ENCODE results near the gene MECP2. TPM values are rescaled to one million over a fixed set of nuclear protein-coding genes. Genes with fewer than 3 reads are reported as not detected.
A peak's percentile ranks its signal among the peaks of the same experiment; 100 is the strongest.

Gene MECP2
- total RNA-seq, 1 donor from 2014 or later = 26.7 TPM

DNA sequence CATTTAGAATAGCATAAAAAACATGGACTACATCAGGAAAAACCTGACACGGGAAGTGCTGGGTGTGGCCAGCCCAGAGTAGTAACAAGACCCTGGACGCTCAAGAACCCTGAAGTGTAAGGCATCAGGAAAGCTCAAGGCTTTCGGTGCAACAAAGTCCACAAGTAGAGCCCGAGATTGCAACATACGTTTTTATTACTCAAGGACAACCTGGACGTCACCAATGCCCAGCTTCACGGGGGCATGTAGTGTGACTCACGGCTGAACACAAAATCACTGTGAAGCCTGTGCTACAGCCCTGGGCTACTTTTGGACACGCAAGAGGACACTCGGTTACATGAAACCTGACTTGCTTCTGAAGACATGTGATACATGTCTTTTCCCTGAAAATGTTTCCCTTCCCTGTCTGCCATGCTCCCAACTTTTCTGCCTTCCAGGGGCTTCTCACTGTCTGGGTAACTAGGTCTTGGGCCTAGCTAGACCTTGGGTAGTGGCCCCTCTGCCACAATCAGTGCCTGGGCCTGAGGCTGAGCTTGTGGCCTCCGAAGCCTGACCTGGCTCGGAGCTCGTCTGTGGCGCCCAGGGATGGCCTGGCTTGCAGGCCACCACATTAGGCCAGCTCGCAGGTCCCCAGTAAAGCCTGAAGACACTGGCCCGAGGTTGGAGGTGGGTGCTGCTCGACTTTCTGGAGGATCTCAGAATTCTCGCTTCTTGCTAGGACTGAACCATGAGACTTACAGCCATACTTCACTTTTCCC is 87.0 kb downstream of the MECP2 start:
- Mint-ChIP-seq H3K36me3 (peaks cover 5% of the 10 kb centered on the region), H3K4me3 (no peak overlapping the region), H3K27me3 (ENCODE audit: insufficient read depth, low read depth) (peaks cover 6% of the 10 kb centered on the region), H3K27ac (peak overlapping the region; percentile 42), H3K9me3 (peaks cover 17% of the 10 kb centered on the region), H3K4me1 (peaks cover 4% of the 10 kb centered on the region)
- H2AFZ ChIP-seq (replicated peaks) = no peak overlapping the region
- no peaks in the 10 kb centered on the region for H3K36me3 ChIP-seq
- no peaks in the 10 kb centered on the region for H3K9me3 ChIP-seq (ENCODE audit: low read depth)
- H3K4me3 ChIP-seq = no peak overlapping the region
- no peaks in the 10 kb centered on the region for H4K20me1 ChIP-seq (ENCODE audit: low read depth)
- no peak overlapping the region for H3K27ac ChIP-seq
- H3K4me1 ChIP-seq = no peaks in the 10 kb centered on the region
- H3F3A ChIP-seq (ENCODE audit: low read depth) = no peaks in the 10 kb centered on the region
- no peak overlapping the region for H3K4me2 ChIP-seq
- no peak overlapping the region for H3K9ac ChIP-seq
- H3K79me2 ChIP-seq (ENCODE audit: low read depth) = no peaks in the 10 kb centered on the region
- TF ChIP-seq EZH2 (IDR thresholded peaks at IDR 0.05) = no peak
- TF ChIP-seq EZH2phosphoT487 (IDR thresholded peaks at IDR 0.05) = no peak
- TF ChIP-seq, protein P1, sequence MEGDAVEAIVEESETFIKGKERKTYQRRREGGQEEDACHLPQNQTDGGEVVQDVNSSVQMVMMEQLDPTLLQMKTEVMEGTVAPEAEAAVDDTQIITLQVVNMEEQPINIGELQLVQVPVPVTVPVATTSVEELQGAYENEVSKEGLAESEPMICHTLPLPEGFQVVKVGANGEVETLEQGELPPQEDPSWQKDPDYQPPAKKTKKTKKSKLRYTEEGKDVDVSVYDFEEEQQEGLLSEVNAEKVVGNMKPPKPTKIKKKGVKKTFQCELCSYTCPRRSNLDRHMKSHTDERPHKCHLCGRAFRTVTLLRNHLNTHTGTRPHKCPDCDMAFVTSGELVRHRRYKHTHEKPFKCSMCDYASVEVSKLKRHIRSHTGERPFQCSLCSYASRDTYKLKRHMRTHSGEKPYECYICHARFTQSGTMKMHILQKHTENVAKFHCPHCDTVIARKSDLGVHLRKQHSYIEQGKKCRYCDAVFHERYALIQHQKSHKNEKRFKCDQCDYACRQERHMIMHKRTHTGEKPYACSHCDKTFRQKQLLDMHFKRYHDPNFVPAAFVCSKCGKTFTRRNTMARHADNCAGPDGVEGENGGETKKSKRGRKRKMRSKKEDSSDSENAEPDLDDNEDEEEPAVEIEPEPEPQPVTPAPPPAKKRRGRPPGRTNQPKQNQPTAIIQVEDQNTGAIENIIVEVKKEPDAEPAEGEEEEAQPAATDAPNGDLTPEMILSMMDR (IDR thresholded peaks at IDR 0.05) = no peak
- no peaks in the 10 kb centered on the region for H3K27me3 ChIP-seq
- no peak for DNase-seq (ENCODE audit: low spot score)

DNA sequence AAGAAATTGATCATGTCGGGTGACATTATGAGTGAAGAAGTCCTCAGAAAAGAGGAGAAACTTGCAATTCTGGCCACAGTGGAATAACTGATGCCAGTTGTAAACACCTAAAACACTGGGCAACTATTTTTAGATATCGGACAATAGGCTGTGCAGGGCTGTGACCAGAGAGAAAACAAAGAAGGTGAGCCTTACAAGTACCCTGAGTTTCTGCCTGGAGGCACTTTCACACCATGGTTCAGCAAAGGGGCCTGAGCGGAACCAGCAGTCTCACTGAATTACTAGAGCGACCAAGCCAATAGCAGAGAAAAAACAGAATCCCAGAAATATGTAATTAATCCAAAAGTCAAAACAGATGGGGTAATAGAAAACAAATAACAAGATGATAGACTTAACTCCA is 89.0 kb downstream of the MECP2 start:
- TF ChIP-seq EZH2 (IDR thresholded peaks at IDR 0.05) (no peak), EZH2phosphoT487 (IDR thresholded peaks at IDR 0.05) (no peak)
- TF ChIP-seq, protein P1 (IDR thresholded peaks at IDR 0.05) = no peak
- H3K9me3 Mint-ChIP-seq = peaks cover 17% of the 10 kb centered on the region
- no peak overlapping the region for H3K27ac Mint-ChIP-seq
- no peaks in the 10 kb centered on the region for H3K36me3 ChIP-seq
- H3K4me1 ChIP-seq = no peaks in the 10 kb centered on the region
- H3K9ac ChIP-seq = no peak overlapping the region
- H3K36me3 Mint-ChIP-seq = peaks cover 5% of the 10 kb centered on the region
- no peak overlapping the region for H3K27ac ChIP-seq
- no peaks in the 10 kb centered on the region for H3K9me3 ChIP-seq (ENCODE audit: low read depth)
- no peak for DNase-seq (ENCODE audit: low spot score)
- H3F3A ChIP-seq (ENCODE audit: low read depth) = no peaks in the 10 kb centered on the region
- H3K4me3 Mint-ChIP-seq = no peak overlapping the region
- H3K27me3 ChIP-seq = no peaks in the 10 kb centered on the region
- no peaks in the 10 kb centered on the region for H4K20me1 ChIP-seq (ENCODE audit: low read depth)
- H3K4me2 ChIP-seq = no peak overlapping the region
- no peak overlapping the region for H2AFZ ChIP-seq (replicated peaks)
- no peaks in the 10 kb centered on the region for H3K79me2 ChIP-seq (ENCODE audit: low read depth)
- H3K4me1 Mint-ChIP-seq = peaks cover 1% of the 10 kb centered on the region
- H3K27me3 Mint-ChIP-seq (ENCODE audit: insufficient read depth, low read depth) = peaks cover 8% of the 10 kb centered on the region
- no peak overlapping the region for H3K4me3 ChIP-seq

DNA sequence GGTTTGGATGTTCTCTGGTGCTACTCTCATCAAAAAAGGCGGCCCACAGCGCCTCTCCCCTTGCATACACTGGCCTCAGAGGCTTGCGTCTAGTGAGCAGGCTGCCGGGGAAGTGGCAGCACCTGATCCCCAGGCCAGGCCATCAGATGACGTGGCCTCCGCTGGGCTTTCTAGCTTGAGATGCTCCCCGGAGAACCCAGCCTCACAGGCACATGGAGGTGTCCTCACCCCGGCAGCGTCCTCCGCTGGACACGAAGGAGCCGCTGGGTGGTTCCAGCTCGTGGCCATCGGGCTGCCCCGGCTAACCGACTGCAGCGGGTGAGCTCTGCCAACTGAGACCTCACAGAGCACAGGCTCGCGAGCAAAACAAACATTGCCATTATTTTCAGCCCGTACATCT is 90.6 kb downstream of the MECP2 start:
- H3K27ac Mint-ChIP-seq = no peak overlapping the region
- TF ChIP-seq, protein P1 (IDR thresholded peaks at IDR 0.05) = no peak
- TF ChIP-seq EZH2phosphoT487 (IDR thresholded peaks at IDR 0.05) (no peak), EZH2 (IDR thresholded peaks at IDR 0.05) (no peak)
- H3K27me3 Mint-ChIP-seq (ENCODE audit: insufficient read depth, low read depth) = peaks cover 10% of the 10 kb centered on the region
- H3K4me3 ChIP-seq = no peak overlapping the region
- no peaks in the 10 kb centered on the region for H3F3A ChIP-seq (ENCODE audit: low read depth)
- no peaks in the 10 kb centered on the region for H3K79me2 ChIP-seq (ENCODE audit: low read depth)
- no peaks in the 10 kb centered on the region for H3K36me3 ChIP-seq
- peaks cover 16% of the 10 kb centered on the region for H3K9me3 Mint-ChIP-seq
- no peak overlapping the region for H2AFZ ChIP-seq (replicated peaks)
- H3K4me2 ChIP-seq = no peak overlapping the region
- H3K4me1 Mint-ChIP-seq = peaks cover 5% of the 10 kb centered on the region
- no peak overlapping the region for H3K9ac ChIP-seq
- H3K4me1 ChIP-seq = no peaks in the 10 kb centered on the region
- peaks cover 5% of the 10 kb centered on the region for H3K36me3 Mint-ChIP-seq
- H3K9me3 ChIP-seq (ENCODE audit: low read depth) = no peaks in the 10 kb centered on the region
- H3K4me3 Mint-ChIP-seq = no peak overlapping the region
- H3K27ac ChIP-seq = no peak overlapping the region
- no peak for DNase-seq (ENCODE audit: low spot score)
- no peaks in the 10 kb centered on the region for H3K27me3 ChIP-seq
- no peaks in the 10 kb centered on the region for H4K20me1 ChIP-seq (ENCODE audit: low read depth)

Measured in neural progenitor cell (in vitro differentiated cells).